CD4-positive, alpha-beta T cell treated with Interleukin-17A for 1 hour (primary cell): ENCODE data around the gene CD14.
"Not testable (repeated sequence)": the region's sequence is repeated elsewhere in the genome, so short reads cannot be mapped to it uniquely, and the experiment has no call there.

Source experiments
- DNase-seq: peaks from one replicate; pipeline ENCODE4 v3.0.0-alpha.2; 2020

Gene CD14

DNA sequence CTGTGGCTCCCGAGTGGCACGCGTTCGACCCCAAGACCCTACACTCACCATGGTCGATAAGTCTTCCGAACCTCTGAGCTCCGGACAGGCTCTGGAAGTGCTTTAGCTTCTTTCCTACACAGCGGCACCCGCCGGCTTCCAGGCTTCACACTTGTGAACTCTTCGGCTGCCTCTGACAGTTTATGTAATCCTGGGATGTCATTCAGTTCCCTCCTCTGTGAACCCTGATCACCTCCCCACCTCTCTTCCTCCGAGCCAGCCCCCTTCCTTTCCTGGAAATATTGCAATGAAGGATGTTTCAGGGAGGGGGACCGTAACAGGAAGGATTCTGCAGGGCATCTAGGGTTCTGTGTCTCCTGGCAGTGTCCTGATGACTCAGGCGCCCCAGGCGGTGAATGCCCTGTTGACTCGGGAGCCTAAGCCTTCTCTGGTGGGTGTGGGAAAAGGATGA, at the start of gene CD14:
Gene CD14, minus strand, starts transcription at position 155 of the 451 bp plus-strand sequence. Its CDS starts 104 bp downstream, at position 51.
- DNase-seq: no peak

GRCh38 chr5:140678993-140679392, 46.0 kb upstream of the CD14 start:
- no peak for DNase-seq

- DNase-seq: no peak
Measured at GRCh38 chr5:140677947-140678346, 45.0 kb upstream of the CD14 start.

GRCh38 chr5:140674629-140675028, 41.7 kb upstream of the CD14 start:
- no peak for DNase-seq

DNA sequence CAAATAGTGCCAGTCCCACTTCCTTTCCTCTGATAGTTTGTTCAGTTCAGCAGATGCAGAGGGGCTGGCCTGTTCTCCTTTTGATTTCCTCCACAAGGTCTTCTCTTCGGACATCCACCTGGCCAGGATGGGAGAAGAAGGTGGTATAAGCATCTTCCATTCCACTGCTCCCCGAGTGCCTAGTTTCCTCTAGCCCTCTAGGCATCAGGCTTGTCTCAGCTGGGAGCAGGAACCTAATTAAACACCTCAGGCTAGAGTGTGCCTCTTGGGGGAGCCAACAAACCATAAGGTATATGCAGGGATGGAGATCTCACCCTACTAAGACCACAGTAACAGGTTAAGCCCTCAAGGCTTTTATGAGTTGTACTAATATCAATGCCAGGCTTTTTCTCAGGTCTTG, 41.2 kb upstream of the CD14 start:
- no peak for DNase-seq

GRCh38 chr5:140673187-140673976, 40.4 kb upstream of the CD14 start, which contains the start of gene DND1:
TSS of gene DND1 (minus strand) at chr5:140673576. CDS start at chr5:140673542, 34 bp downstream.
- DNase-seq: no peak

- DNase-seq: no peak
Measured at GRCh38 chr5:140672455-140673186, 39.6 kb upstream of the CD14 start.

- DNase-seq: no peak
Measured at GRCh38 chr5:140671472-140672125, 38.6 kb upstream of the CD14 start.

DNA sequence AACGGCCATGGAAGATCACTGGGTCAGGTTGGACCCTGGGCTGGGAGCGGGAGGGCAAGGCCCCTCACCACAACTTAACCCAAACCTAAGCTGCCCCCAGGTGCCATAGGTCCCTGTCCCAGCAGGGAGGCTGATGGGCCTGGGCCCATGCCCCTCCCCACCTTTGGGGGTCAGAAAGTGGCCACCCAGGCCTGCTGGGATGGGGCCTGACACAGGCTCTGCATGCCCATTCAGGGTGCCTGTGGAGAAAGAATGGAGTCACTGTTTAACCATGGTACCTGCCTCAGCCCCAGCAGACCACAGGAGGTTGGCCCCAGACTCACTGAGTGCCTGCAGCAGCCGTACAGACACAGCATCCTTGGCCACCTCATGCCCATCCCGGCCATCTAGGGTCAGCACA, 38.1 kb upstream of the CD14 start:
- not testable (repeated sequence) for DNase-seq

DNA sequence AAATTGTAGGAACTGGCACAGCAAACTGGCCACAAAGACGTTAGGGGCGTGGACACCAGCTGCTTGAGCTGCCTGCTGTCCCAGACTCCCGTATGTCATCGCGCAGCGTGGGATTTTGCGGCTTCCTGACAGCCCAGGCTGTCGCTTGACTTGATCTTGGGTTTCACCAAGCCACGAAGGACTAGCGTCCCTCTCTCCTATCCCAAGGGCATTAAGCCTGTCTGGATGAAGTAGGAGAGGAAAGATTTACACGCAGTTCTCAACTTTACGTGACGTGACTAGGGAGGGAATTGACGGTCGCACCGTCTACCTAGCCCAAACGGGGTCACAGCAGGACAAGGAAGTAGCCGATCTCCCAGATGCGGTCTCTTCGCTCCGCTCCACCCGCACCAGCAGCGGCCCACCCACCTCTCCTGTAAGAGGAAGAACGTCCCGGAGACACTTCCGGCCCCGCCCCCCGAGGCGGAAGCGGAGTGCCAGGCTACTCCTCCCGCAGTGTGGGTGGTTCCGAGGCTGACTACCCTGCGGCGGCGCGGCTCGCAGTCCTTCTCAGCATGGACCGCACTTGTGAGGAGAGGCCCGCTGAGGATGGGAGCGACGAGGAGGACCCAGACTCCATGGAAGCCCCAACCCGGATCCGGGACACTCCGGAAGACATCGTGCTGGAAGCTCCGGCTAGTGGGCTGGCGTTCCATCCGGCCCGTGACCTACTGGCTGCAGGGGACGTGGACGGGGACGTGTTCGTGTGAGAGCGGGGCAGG, 31.6 kb upstream of the CD14 start, which contains the start of gene WDR55:
Gene WDR55, plus strand, starts transcription at position 546 of the 761 bp plus-strand sequence. Its CDS starts 9 bp downstream, at position 555.
- peak; percentile 95 for DNase-seq

DNA sequence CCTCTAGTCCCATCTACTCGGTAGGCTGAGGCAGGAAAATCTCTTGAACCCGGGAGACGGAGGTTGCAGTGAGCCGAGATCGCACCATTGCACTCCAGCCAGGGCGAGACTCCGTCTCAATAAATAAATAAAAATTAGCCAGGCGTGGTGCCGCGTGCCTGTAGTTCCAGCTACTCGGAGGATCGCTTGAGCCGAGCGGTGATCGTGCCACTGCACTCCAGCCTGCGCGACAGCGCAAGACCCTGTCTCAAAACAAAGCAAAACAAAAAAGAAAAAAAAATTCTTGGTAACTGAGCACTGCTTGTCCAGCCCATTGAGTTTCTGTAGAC, 31.0 kb upstream of the CD14 start:
- no peak for DNase-seq

DNA sequence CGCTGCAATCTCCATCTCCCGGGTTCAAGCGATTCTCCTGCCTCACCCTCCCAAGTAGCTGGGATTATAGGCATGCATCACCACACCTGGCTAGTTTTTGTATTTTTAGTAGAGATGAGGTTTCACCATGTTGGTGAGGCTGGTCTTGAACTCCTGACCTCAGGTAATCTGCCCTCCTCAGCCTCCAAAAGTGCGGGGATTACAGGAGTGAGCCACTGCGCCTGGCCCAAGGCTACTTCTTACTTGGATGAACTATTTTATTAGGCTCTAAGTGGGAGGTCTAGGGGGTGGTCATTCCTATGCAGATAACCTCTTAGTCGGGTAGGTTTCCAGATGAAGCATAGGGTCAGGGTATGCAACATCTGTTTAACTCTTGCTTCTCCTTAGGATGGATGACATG, 27.4 kb upstream of the CD14 start:
- not testable (repeated sequence) for DNase-seq

GRCh38 chr5:140658870-140659269, 25.9 kb upstream of the CD14 start:
- DNase-seq: no peak

DNA sequence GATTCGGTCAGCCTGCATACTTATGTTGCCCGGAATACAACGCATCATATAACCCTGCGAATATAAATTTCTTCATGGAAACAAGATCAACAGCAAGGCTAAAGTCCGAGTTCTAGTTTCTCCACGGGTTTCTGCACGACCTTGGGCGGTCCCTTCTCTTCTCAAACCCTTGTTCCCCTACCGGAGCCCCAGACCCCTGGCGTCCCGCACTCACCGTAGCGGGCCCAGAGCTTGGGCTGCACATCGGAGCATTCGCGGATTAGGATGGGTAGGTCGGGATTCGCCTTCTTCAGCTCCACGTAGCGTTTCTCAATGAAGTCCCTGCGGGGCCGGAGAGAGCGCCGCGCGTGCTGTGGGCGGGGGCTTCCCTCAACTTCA, 14.1 kb upstream of the CD14 start:
- DNase-seq: no peak

DNA sequence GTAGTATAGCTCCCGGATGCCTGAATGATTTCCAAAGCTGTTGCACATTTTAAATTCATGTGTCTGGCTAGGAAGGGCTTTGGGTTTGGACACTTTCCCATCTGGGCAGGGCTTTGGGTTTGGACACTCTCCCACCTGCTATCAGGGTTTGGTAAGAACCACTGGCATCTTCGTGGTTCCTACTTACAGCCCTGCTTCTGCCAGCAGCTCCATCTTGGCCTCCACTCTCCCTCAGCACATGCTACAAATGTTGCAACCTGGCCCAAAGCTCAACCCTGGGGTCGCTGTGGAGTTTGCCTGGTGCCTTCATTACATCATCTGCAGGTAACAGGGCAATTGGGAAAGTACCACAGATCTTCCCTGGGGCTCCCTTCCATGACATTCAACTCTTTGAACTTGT, 9.7 kb upstream of the CD14 start:
- no peak for DNase-seq

DNA sequence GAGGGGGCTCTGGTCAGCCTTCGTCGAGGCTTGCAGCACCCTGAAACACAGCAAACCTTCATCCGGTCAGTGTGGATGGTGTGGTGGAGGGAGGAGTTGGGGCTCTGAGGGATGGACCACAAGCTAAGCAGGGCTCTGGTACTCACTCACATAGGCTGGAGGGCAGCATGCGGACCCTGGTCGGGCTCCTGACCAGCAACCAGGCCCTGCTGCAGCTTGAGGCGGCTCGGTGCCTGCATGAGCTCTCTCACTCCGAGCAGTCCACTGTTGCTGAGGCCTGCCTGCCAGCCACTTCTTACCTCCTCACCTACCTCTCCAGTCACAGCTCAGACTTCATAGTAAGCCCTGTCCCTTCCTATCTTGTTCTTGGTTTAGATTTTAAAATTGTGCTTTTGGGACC, 8.7 kb upstream of the CD14 start:
- DNase-seq: no peak

GRCh38 chr5:140639148-140639981, 6.4 kb upstream of the CD14 start, which contains the start of gene TMCO6:
TSS of gene TMCO6 (plus strand) at chr5:140639451. CDS start at chr5:140639528, 77 bp downstream.
- peak; percentile 97 for DNase-seq

- DNase-seq: not testable (repeated sequence)
Measured at GRCh38 chr5:140638898-140639147, 5.8 kb upstream of the CD14 start.

- no peak for DNase-seq
Measured at GRCh38 chr5:140637371-140638100, 4.6 kb upstream of the CD14 start.

DNA sequence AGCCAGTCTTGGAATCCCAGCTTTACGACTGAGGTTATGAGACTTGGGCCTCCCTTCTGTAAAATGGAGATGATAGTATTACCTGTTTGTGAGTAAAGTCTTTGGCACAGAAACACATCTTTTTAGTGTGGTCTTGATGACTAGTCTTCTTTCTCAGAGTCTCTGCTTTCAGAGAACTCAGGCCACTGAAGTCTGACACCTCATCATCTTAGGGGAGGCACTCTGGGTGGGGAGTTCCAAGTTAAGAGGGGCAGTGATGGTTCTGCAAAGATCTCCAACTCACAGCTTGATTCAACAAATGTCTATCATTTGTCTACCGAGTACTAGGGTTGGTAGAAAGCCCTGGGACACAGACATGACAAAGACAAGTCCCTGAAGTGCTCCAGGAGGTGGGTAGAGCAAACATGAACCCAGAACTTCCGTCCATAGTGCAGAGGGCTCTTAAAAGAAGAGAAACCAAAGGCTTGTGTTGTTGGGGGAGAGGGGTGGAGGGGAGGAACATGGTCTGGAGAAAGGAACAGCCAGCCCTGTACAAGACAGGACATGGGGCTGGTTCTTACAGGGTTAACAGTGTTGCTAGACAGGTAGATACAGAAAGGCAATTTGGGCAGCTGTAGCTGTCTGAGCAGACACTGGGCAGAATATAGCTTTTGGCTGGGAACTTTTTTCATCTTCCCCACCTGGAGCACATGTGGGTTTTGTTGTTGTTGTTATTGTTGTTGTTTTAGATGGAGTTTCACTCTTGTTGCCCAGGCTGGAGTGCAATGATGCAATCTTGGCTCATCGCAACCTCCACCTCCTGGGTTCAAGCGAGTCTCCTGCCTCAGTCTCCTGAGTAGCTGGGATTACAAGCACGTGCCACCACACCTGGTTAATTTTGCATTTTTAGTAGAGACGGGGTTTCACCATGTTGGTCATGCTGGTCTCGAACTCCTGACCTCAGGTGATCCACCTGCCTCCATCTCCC, 2.6 kb upstream of the CD14 start:
- no peak for DNase-seq
